PFSK-1 (cell line): Measurements from ENCODE around the gene SSR4.

ENCODE experiments used
- FOXP2 ChIP-seq: optimal IDR thresholded peaks from 2 replicates; pipeline ENCODE3; 2011; ENCODE audit warnings: borderline replicate concordance, control low read depth, inconsistent platforms; ENCODE audit not compliant: insufficient read depth; ENCODE audit errors: extremely low read length, extremely low read depth
- POLR2AphosphoS5 ChIP-seq: IDR thresholded peaks from 2 replicates; pipeline ENCODE4 v1.6.1; 2012; ENCODE audit warnings: low read depth, mild to moderate bottlenecking, control low read depth, low read length, moderate library complexity
- SIN3A ChIP-seq: IDR thresholded peaks from 2 replicates; pipeline ENCODE4 v1.6.1; 2012; ENCODE audit warnings: mild to moderate bottlenecking, low read length, moderate library complexity, borderline replicate concordance; ENCODE audit not compliant: insufficient read depth
- TAF1 ChIP-seq: IDR thresholded peaks from 2 replicates; pipeline ENCODE4 v1.6.1; 2012; ENCODE audit warnings: low read length, control low read depth, borderline replicate concordance; ENCODE audit not compliant: insufficient read depth
- TF ChIP-seq, protein P1 (sequence below), 2 experiments: IDR thresholded peaks; 2 replicates each; pipeline versions ENCODE4 v1.6.1 to v1.8.0; 2011 to 2012; ENCODE audit warnings: low read depth in 2 of 2, low read length in 2 of 2, control low read depth in 1 of 2, inconsistent platforms in 1 of 2, mild to moderate bottlenecking in 1 of 2, moderate library complexity in 1 of 2; ENCODE audit not compliant: insufficient read depth in 1 of 2

Gene SSR4

DNA sequence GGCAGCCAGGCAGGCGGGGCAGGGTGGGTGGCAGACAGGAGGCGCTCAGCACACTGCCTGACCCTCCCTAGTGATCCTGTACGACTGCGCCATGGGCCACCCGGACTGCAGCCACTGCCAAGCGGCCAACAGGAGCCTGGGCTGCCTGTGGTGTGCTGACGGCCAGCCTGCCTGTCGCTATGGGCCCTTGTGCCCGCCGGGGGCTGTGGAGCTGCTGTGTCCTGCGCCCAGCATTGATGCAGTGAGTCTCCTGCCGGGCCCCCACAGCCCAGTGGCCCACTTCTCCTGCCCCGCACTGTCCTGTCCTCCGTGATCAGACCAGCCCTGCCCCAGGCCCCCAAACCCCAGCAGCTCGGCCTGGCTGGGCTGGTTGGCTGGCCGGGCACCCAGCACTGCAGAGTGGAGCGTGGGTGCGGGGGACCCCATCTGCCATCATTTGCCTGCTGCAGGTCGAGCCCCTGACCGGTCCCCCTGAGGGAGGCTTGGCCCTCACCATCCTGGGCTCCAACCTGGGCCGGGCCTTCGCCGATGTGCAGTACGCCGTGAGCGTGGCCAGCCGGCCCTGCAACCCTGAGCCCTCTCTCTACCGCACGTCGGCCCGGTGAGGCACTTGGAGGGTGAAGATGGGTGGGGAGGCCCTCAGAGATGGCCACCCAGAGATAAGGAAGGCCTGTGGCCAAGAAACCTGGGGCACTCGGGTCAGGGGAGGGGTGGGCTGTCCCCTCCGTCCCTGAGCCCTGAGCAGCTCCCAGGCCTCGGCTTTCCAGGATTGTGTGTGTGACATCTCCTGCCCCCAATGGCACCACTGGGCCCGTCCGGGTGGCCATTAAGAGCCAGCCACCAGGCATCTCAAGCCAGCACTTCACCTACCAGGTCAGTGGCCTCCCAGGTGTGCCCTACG is 22.8 kb upstream of the SSR4 start:
- no peak for TF ChIP-seq FOXP2
- TF ChIP-seq, protein P1, sequence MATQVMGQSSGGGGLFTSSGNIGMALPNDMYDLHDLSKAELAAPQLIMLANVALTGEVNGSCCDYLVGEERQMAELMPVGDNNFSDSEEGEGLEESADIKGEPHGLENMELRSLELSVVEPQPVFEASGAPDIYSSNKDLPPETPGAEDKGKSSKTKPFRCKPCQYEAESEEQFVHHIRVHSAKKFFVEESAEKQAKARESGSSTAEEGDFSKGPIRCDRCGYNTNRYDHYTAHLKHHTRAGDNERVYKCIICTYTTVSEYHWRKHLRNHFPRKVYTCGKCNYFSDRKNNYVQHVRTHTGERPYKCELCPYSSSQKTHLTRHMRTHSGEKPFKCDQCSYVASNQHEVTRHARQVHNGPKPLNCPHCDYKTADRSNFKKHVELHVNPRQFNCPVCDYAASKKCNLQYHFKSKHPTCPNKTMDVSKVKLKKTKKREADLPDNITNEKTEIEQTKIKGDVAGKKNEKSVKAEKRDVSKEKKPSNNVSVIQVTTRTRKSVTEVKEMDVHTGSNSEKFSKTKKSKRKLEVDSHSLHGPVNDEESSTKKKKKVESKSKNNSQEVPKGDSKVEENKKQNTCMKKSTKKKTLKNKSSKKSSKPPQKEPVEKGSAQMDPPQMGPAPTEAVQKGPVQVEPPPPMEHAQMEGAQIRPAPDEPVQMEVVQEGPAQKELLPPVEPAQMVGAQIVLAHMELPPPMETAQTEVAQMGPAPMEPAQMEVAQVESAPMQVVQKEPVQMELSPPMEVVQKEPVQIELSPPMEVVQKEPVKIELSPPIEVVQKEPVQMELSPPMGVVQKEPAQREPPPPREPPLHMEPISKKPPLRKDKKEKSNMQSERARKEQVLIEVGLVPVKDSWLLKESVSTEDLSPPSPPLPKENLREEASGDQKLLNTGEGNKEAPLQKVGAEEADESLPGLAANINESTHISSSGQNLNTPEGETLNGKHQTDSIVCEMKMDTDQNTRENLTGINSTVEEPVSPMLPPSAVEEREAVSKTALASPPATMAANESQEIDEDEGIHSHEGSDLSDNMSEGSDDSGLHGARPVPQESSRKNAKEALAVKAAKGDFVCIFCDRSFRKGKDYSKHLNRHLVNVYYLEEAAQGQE (IDR thresholded peaks at IDR 0.05; ENCODE audit: insufficient read depth in 1 of 2, low read depth in 2 of 2, low read length in 2 of 2), result no peak
- no peak for TF ChIP-seq SIN3A
- no peak for TF ChIP-seq POLR2AphosphoS5
- TF ChIP-seq TAF1, result no peak

DNA sequence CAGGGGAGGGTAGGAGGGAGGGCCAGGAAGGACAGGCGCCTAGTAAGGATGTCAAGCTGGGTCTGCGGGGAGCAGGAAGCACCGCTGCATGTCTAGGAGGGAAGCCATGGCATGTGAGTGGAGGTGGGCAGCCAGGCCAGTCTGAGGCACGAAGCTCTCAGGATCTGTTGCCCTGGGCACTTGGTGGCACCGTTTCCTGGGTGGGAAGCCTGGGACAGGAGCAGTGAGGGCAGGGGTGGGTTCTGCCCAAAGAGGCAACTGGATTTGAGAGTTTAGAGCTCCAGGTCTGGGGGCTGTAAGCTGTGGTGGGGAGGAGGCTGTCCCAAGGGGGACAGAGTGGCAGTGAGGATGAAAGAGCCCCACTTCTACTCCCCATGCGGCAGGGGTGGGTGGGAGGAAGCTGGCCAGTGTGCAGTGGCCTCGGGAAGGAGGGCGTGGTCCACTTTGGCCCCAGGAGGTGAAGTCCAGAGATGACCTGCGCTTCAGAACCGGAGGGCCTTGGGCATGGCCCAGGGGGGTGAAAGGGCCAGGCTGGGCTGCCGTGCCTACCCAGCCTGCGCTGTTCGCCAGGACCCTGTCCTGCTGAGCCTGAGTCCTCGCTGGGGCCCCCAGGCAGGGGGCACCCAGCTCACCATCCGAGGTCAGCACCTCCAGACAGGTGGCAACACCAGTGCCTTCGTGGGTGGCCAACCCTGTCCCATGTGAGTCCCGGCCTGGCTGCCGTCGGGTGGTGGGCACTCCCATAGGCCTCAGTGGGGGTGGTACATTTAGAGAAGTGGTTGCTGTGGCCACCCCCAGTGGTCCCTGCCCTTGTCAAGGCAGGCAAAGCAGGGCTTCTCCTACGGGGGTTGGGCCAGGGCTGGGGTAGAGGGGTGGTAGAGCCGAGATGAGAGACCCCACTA is 21.9 kb upstream of the SSR4 start:
- TF ChIP-seq TAF1 (no peak), FOXP2 (no peak), POLR2AphosphoS5 (no peak), SIN3A (no peak)
- TF ChIP-seq, protein P1 (IDR thresholded peaks at IDR 0.05; ENCODE audit: insufficient read depth in 1 of 2, low read depth in 2 of 2, low read length in 2 of 2), result no peak

DNA sequence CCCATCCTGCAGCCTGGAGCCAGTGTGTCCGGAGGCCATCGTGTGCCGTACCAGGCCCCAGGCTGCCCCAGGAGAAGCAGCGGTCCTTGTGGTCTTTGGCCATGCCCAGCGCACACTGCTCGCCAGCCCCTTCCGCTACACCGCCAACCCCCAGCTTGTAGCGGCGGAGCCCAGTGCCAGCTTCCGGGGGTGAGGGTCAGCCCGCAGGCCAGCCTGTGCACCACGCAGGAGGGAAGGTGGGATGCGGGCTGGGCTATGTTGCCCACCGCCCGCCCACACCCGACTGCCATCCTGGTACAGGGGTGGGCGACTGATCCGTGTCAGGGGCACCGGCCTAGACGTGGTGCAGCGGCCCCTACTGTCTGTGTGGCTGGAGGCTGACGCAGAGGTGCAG is 21.3 kb upstream of the SSR4 start:
- TF ChIP-seq POLR2AphosphoS5 (no peak), TAF1 (no peak), SIN3A (no peak), FOXP2 (no peak)
- TF ChIP-seq, protein P1 (IDR thresholded peaks at IDR 0.05; ENCODE audit: insufficient read depth in 1 of 2, low read depth in 2 of 2, low read length in 2 of 2), result no peak

DNA sequence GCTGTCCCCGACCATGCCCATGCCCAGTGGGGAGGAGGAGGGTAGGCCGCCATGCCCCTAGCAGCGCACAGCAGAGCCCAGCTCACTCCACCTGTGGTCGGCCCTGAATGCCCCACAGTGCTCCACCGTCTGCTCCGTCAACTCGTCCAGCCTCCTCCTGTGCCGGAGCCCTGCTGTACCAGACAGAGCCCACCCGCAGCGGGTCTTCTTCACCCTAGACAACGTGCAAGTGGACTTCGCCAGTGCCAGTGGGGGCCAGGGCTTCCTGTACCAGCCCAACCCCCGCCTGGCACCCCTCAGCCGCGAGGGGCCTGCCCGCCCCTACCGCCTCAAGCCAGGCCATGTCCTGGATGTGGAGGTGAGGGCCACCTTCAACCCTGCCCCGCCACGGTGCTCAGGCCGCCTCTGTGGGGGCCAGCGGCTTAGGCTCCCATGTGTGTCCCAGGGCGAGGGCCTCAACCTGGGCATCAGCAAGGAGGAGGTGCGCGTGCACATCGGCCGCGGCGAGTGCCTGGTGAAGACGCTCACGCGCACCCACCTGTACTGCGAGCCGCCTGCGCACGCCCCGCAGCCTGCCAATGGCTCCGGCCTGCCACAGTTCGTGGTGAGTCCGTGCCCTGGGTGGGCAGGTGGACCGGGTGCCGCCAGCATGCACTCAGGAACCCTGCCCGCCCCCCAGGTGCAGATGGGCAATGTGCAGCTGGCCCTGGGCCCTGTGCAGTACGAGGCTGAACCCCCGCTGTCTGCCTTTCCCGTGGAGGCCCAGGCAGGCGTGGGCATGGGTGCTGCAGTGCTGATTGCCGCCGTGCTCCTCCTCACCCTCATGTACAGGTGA is 20.5 kb upstream of the SSR4 start:
- TF ChIP-seq TAF1, result no peak
- TF ChIP-seq FOXP2, result no peak
- TF ChIP-seq, protein P1 (IDR thresholded peaks at IDR 0.05; ENCODE audit: insufficient read depth in 1 of 2, low read depth in 2 of 2, low read length in 2 of 2), result no peak
- no peak for TF ChIP-seq POLR2AphosphoS5
- no peak for TF ChIP-seq SIN3A
